GM12878 (cell line): ENCODE results near the gene SHC4. TPM values are rescaled to one million over a fixed set of nuclear protein-coding genes. Genes with fewer than 3 reads are reported as not detected.

Source experiments
- ATAC-seq: fragments of 200-7000 bp; cut with Tn5 transposase; 3 replicates; pipeline ENCODE4 v1.9.1; 2020; ENCODE audit warnings: mild to moderate bottlenecking, moderate library complexity
- BruUV-seq: library from RNA; stranded (reverse); fragments of 400-500 nt; replicated peaks from 2 replicates; lab custom pipeline; 2021; lab: Mats Ljungman, UMichigan
- CTCF ChIA-PET: fragments of 300-600 bp; sonication (Branson Sonifier 250); formaldehyde crosslinking; extraction: SDS; loops from one replicate; lab custom pipeline; 2021; ENCODE audit warnings: inconsistent platforms; lab: Yijun Ruan, JAX
- POLR2A ChIA-PET: fragments of 350-600 bp; formaldehyde crosslinking; extraction: SDS; loops from one replicate; lab custom pipeline; 2021; ENCODE audit warnings: inconsistent platforms; lab: Charles Lee
- RAD21 ChIA-PET: fragments of 300-600 bp; sonication (Branson Sonifier 250); formaldehyde crosslinking; loops from one replicate; lab custom pipeline; 2023; ENCODE audit warnings: antibody characterized with exemption; ENCODE audit not compliant: unreplicated experiment; lab: Charles Lee
- SMC1A ChIA-PET: fragments of 300-600 bp; sonication (Branson Sonifier 250); formaldehyde crosslinking; loops from one replicate; lab custom pipeline; 2023; ENCODE audit not compliant: unreplicated experiment, uncharacterized antibody; lab: Charles Lee
- DNase-seq: peaks from one replicate; pipeline ENCODE4 v3.0.0-alpha.2; 2011; ENCODE audit warnings: low read depth, low spot score
- FAIRE-seq: peaks from 3 replicates; lab custom pipeline; 2011; peaks lifted over from hg19 to GRCh38; lab: Jason Lieb, UNC
- H2AFZ ChIP-seq: 2 replicates; pipeline ENCODE4 v1.6.0; 2011; ENCODE audit warnings: low read depth, low read length, control low read depth; ENCODE audit not compliant: control insufficient read depth
- H3K27ac ChIP-seq: 2 replicates; pipeline ENCODE4 v1.5.1; 2011; ENCODE audit warnings: control low read depth; ENCODE audit not compliant: control insufficient read depth, insufficient read depth
- H3K27me3 ChIP-seq, 2 experiments: replicated peaks in 1 of 2; 2 replicates each; pipeline versions ENCODE4 v1.6.0 to v1.6.1; 2011; ENCODE audit warnings: low read length in 1 of 2; ENCODE audit not compliant: control insufficient read depth in 2 of 2, insufficient read depth in 2 of 2
- H3K36me3 ChIP-seq, 2 experiments: 2 replicates each; pipeline ENCODE4 v1.5.1; 2011; ENCODE audit warnings: low read length in 1 of 2; ENCODE audit not compliant: control insufficient read depth in 2 of 2, insufficient read depth in 2 of 2
- H3K4me1 ChIP-seq: 2 replicates; pipeline ENCODE4 v1.6.1; 2011; ENCODE audit warnings: mild to moderate bottlenecking, low read length, moderate library complexity, mixed read lengths; ENCODE audit not compliant: control insufficient read depth, insufficient read depth
- H3K4me2 ChIP-seq: 2 replicates; pipeline ENCODE4 v1.6.0; 2011; ENCODE audit warnings: control low read depth; ENCODE audit not compliant: control insufficient read depth, insufficient read depth
- H3K4me3 ChIP-seq: fragments of 200-600 bp; sonication (generic); 2 replicates; pipeline ENCODE4 v1.5.1; 2016
- H3K79me2 ChIP-seq: 2 replicates; pipeline ENCODE4 v1.6.0; 2011; ENCODE audit warnings: low read length; ENCODE audit not compliant: control insufficient read depth, insufficient read depth
- H3K9ac ChIP-seq: 2 replicates; pipeline ENCODE4 v1.8.0; 2011; ENCODE audit warnings: low read length, control low read depth, mixed read lengths; ENCODE audit not compliant: control insufficient read depth, insufficient read depth
- H3K9me3 ChIP-seq: replicated peaks from 3 replicates; pipeline ENCODE4 v1.5.1; 2011; ENCODE audit warnings: mild to moderate bottlenecking, low read length; ENCODE audit not compliant: control insufficient read depth, insufficient read depth
- H4K20me1 ChIP-seq: 2 replicates; pipeline ENCODE4 v1.6.0; 2011; ENCODE audit not compliant: control insufficient read depth, insufficient read depth
- BACH1 ChIP-seq: fragments of 450-650 bp; IDR thresholded peaks from 2 replicates; pipeline ENCODE4 v1.6.1; 2017; ENCODE audit warnings: mild to moderate bottlenecking, borderline replicate concordance
- CBFB ChIP-seq: IDR thresholded peaks from 2 replicates; pipeline ENCODE4 v1.6.1; 2016; ENCODE audit warnings: antibody characterized with exemption, low read depth
- CREM ChIP-seq: IDR thresholded peaks from 2 replicates; pipeline ENCODE4 v1.6.1; 2014; ENCODE audit warnings: antibody characterized with exemption, low read depth
- DPF2 ChIP-seq: fragments of 450-650 bp; IDR thresholded peaks from 2 replicates; pipeline ENCODE4 v1.6.1; 2017; ENCODE audit warnings: mild to moderate bottlenecking
- IKZF1 ChIP-seq: fragments of 450-650 bp; conservative IDR thresholded peaks from 2 replicates; pipeline ENCODE4 v1.6.1; 2017; ENCODE audit warnings: antibody characterized with exemption, mild to moderate bottlenecking
- KAT2A ChIP-seq: conservative IDR thresholded peaks from 2 replicates; pipeline ENCODE4 v1.6.1; 2011; ENCODE audit warnings: low read depth, low read length; ENCODE audit not compliant: control insufficient read depth
- MYB ChIP-seq: fragments of 150-350 bp; IDR thresholded peaks from 2 replicates; pipeline ENCODE4 v1.6.1; 2014; ENCODE audit warnings: mild to moderate bottlenecking, low read depth, low read length, borderline replicate concordance
- POLR2AphosphoS2 ChIP-seq: IDR thresholded peaks from 2 replicates; pipeline ENCODE4 v1.6.1; 2011; ENCODE audit warnings: low read depth, mild to moderate bottlenecking, low read length, improper control_type of control experiment, moderate library complexity
- RFX5 ChIP-seq: IDR thresholded peaks from 2 replicates; pipeline ENCODE4 v1.6.1; 2011; ENCODE audit warnings: low read depth, low read length, improper control_type of control experiment
- SMC3 ChIP-seq: IDR thresholded peaks from 2 replicates; pipeline ENCODE4 v1.6.1; 2011; ENCODE audit warnings: low read length, improper control_type of control experiment, borderline replicate concordance
- TAF1 ChIP-seq: IDR thresholded peaks from 2 replicates; pipeline ENCODE4 v1.6.1; 2011; ENCODE audit warnings: mild to moderate bottlenecking, low read depth, low read length, borderline replicate concordance
- TBL1XR1 ChIP-seq: IDR thresholded peaks from 2 replicates; pipeline ENCODE4 v1.6.1; 2012; ENCODE audit warnings: low read depth, low read length, improper control_type of control experiment
- ZNF592 ChIP-seq: fragments of 450-650 bp; IDR thresholded peaks from 2 replicates; pipeline ENCODE4 v1.6.1; 2017; ENCODE audit warnings: mild to moderate bottlenecking, moderate library complexity
- WGBS: methylation state at CpG from one replicate; pipeline ENCODE4 v1.1.6; 2016; ENCODE audit warnings: low lambda C conversion rate; ENCODE audit not compliant: insufficient replicate concordance, insufficient coverage; ENCODE audit errors: missing lambda C conversion rate; 5-methylcytosine and 5-hydroxymethylcytosine counted together
- in situ Hi-C: fragments of 300-500 bp; cut with MboI; formaldehyde crosslinking; loops from 9 replicates; pipeline ENCODE4 v1.14.3; 2018; ENCODE audit warnings: mixed read lengths
- intact Hi-C: fragments of 100-400 bp; cut with micrococcal nuclease; formaldehyde crosslinking; loops from one replicate; pipeline ENCODE4 v1.14.2; 2022; ENCODE audit not compliant: unreplicated experiment
- polyA plus RNA-seq, 11 experiments: library from polyadenylated mRNA; depleted of rRNA in 4 of 11; unstranded in 6 of 11; stranded (reverse) in 5 of 11; fragments of >200 nt; fragmentation: Nextera tagmentation in 4 of 11; fragmentation: Illumina TruSeq in 1 of 11; extraction: Ambion mirVana in 4 of 11; extraction: Trizol in 1 of 11; gene quantifications; 1 replicate in 1 of 11; 2 replicates in 10 of 11; pipeline versions ENCODE4 v1.2.1 to v1.2.3, GENCODE V29; 2011 to 2016; ENCODE audit warnings: inconsistent platforms in 2 of 11, missing spikeins in 2 of 11, low read depth in 1 of 11
- total RNA-seq, 4 experiments: library from RNA; depleted of rRNA in 3 of 4; stranded (reverse); fragments of >200 nt in 3 of 4; fragmentation: Illumina TruSeq in 1 of 4; extraction: Trizol in 1 of 4; gene quantifications; 2 replicates each; pipeline versions ENCODE4 v1.2.1 to v1.2.3, GENCODE V29; 2013 to 2021
- TF ChIP-seq, protein P1 (sequence below): fragments of 450-650 bp; IDR thresholded peaks from 2 replicates; pipeline ENCODE4 v1.6.1; 2014; ENCODE audit warnings: mild to moderate bottlenecking
- TF ChIP-seq, protein P2 (sequence below): fragments of 450-650 bp; IDR thresholded peaks from 2 replicates; pipeline ENCODE4 v1.6.1; 2017; ENCODE audit warnings: borderline replicate concordance

Gene SHC4
- total and polyA plus RNA-seq, 10 of the 15 experiments (the other 5 are each of a cell fraction or from before 2014, with no cell fraction given): 0.04 to 0.87 (median 0.14) TPM

DNA sequence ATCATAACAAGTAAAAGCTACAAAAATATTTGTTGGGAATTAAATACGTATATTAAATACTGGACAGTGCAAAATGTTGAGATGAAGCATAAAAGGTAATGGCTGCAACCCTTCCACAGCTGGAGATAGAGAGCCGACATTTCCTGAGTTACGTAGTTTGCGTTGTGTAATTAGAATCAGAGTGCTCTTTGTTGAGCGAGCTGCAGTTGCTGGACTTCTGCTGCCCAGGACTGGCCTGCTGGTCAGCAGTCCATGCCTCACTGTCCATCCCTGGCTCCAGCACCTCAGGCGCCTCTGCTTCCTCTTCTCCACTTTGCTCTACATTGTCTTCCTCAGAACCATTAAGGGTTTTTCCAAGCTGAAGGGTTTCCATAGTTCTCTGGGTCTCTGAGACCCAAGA is 28.4 kb upstream of the SHC4 start:
- H2AFZ ChIP-seq: no peak overlapping the region
- BruUV-seq: no TSS peak
- 99% methylated on average over 5 of the region's 6 CpGs for WGBS
- intact Hi-C loops (no loop called here), in situ Hi-C loops (no loop called here)
- ChIA-PET CTCF (interaction anchor here (0.8 to 2.4 kb wide), 5 partner anchors 14 to 190 kb away, joined by 3 to 13 read pairs (median 3); no protein-coding TSS in a partner anchor), POLR2A (no interaction called here), SMC1A (interaction anchor here (1.0 to 3.0 kb wide), 4 partner anchors 14 to 26 kb away, joined by 3 to 20 read pairs (median 4); no protein-coding TSS in a partner anchor), RAD21 (interaction anchor here (2.0 kb wide), 1 partner anchor 16 kb away, joined by 13 read pairs; no protein-coding TSS in a partner anchor)
- no peaks in the 10 kb centered on the region for H3K27me3 ChIP-seq
- no peak overlapping the region for H3K4me3 ChIP-seq
- H3K79me2 ChIP-seq: no peaks in the 10 kb centered on the region
- H3K36me3 ChIP-seq: peaks cover 3 to 7% of the 10 kb centered on the region in 2 experiments; a peak in 3 of 4 replicates
- no peak for FAIRE-seq
- H4K20me1 ChIP-seq: no peaks in the 10 kb centered on the region
- H3K27ac ChIP-seq: no peak overlapping the region
- ATAC-seq: no peak; the same call in 2 of the 3 replicates
- no peak overlapping the region for H3K9ac ChIP-seq
- TF ChIP-seq DPF2 (no peak), SMC3 (no peak), MYB (no peak), POLR2AphosphoS2 (no peak), ZNF592 (no peak), BACH1 (no peak), RFX5 (no peak), IKZF1 (no peak), KAT2A (no peak), TBL1XR1 (no peak), TAF1 (no peak), CREM (no peak), CBFB (no peak)
- TF ChIP-seq, protein P1, sequence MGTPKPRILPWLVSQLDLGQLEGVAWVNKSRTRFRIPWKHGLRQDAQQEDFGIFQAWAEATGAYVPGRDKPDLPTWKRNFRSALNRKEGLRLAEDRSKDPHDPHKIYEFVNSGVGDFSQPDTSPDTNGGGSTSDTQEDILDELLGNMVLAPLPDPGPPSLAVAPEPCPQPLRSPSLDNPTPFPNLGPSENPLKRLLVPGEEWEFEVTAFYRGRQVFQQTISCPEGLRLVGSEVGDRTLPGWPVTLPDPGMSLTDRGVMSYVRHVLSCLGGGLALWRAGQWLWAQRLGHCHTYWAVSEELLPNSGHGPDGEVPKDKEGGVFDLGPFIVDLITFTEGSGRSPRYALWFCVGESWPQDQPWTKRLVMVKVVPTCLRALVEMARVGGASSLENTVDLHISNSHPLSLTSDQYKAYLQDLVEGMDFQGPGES: no peak
- TF ChIP-seq, protein P2, sequence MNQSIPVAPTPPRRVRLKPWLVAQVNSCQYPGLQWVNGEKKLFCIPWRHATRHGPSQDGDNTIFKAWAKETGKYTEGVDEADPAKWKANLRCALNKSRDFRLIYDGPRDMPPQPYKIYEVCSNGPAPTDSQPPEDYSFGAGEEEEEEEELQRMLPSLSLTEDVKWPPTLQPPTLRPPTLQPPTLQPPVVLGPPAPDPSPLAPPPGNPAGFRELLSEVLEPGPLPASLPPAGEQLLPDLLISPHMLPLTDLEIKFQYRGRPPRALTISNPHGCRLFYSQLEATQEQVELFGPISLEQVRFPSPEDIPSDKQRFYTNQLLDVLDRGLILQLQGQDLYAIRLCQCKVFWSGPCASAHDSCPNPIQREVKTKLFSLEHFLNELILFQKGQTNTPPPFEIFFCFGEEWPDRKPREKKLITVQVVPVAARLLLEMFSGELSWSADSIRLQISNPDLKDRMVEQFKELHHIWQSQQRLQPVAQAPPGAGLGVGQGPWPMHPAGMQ: no peak
- DNase-seq: no peak
- no peak overlapping the region for H3K4me2 ChIP-seq
- H3K4me1 ChIP-seq: peaks cover 3% of the 10 kb centered on the region; the same call in 1 of the 2 replicates
- H3K9me3 ChIP-seq: no peaks in the 10 kb centered on the region
